ENCODE results near the gene TFPI. TPM values are rescaled to one million over a fixed set of nuclear protein-coding genes. Genes with fewer than 3 reads are reported as not detected.
A peak's percentile ranks its signal among the peaks of the same experiment; 100 is the strongest.

TFPI gene
- polyA plus RNA-seq (ENCODE audit: low read depth in 6 of 6): 1 to 10 TPM in 1 of 6 donors, under 1 TPM in 2, not detected in 3; 0.24 to 1.2 (median 0.35) TPM

- Mint-ChIP-seq H3K9me3 (peaks cover 0 to 2% (median 0%) of the 10 kb centered on the region in 7 donors), H3K36me3 (no peaks in the 10 kb centered on the region), H3K4me3 (peak within 1 kb of the TSS in 1 of 8 donors; percentile 51), H3K27ac (peak within 1 kb of the TSS in 1 of 6 donors; percentile 33), H3K4me1 (peaks cover 4 to 5% (median 5%) of the 10 kb centered on the region in 3 donors), H3K27me3 (peaks cover 0 to 7% (median 0%) of the 10 kb centered on the region in 3 donors)
- ATAC-seq (ENCODE audit: low read depth in 2 of 2) (no peak), DNase-seq (no peak)
Measured at GRCh38 chr2:187554011-187554703, at the start of gene TFPI. Gene TFPI (minus strand): TSS chr2:187554435. CDS start chr2:187503768, 50,667 bp downstream.

GRCh38 chr2:187594801-187595200 is 40.6 kb upstream of the TFPI start:
- H3K27me3 Mint-ChIP-seq: no peaks in the 10 kb centered on the region
- no peak overlapping the region for H3K27ac Mint-ChIP-seq
- H3K9me3 Mint-ChIP-seq: peaks cover 0 to 4% (median 2%) of the 10 kb centered on the region in 7 donors
- H3K36me3 Mint-ChIP-seq: no peaks in the 10 kb centered on the region
- ATAC-seq (ENCODE audit: low read depth in 2 of 2) (no peak), DNase-seq (no peak)
- H3K4me3 Mint-ChIP-seq: no peak overlapping the region
- no peaks in the 10 kb centered on the region for H3K4me1 Mint-ChIP-seq

GRCh38 chr2:187593697-187594096 is 39.5 kb upstream of the TFPI start:
- DNase-seq (no peak), ATAC-seq (ENCODE audit: low read depth in 2 of 2) (no peak)
- no peaks in the 10 kb centered on the region for H3K27me3 Mint-ChIP-seq
- no peaks in the 10 kb centered on the region for H3K4me1 Mint-ChIP-seq
- no peaks in the 10 kb centered on the region for H3K36me3 Mint-ChIP-seq
- H3K4me3 Mint-ChIP-seq: no peak overlapping the region
- H3K9me3 Mint-ChIP-seq: peaks cover 0 to 8% (median 2%) of the 10 kb centered on the region in 7 donors
- H3K27ac Mint-ChIP-seq: no peak overlapping the region

GRCh38 chr2:187593098-187593497 is 38.9 kb upstream of the TFPI start:
- no peak overlapping the region for H3K4me3 Mint-ChIP-seq
- DNase-seq (no peak), ATAC-seq (ENCODE audit: low read depth in 2 of 2) (no peak)
- H3K9me3 Mint-ChIP-seq: peaks cover 0 to 8% (median 2%) of the 10 kb centered on the region in 7 donors
- H3K27me3 Mint-ChIP-seq: no peaks in the 10 kb centered on the region
- no peaks in the 10 kb centered on the region for H3K36me3 Mint-ChIP-seq
- H3K27ac Mint-ChIP-seq: no peak overlapping the region
- H3K4me1 Mint-ChIP-seq: no peaks in the 10 kb centered on the region

DNA sequence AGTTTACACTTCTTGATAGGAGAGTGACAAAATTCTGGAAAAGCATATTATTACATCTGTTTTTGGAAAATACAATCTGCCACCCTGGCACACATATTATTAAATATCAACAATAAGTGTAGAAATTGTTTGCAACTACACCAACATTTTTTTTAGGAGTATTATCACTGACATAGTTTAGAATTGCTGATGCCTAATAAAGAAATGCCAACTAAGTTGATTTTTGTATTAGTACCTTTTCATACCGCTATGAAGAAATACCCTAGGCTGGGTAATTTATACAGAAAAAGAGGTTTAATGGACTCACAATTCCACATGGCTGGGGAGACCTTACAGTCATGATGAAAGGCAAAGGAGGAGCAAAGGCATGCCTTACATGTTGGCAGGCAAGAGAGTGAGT is 35.9 kb upstream of the TFPI start:
- DNase-seq (no peak), ATAC-seq (ENCODE audit: low read depth in 2 of 2) (no peak)
- no peaks in the 10 kb centered on the region for H3K4me1 Mint-ChIP-seq
- H3K27me3 Mint-ChIP-seq: no peaks in the 10 kb centered on the region
- H3K9me3 Mint-ChIP-seq: peaks cover 0 to 8% (median 2%) of the 10 kb centered on the region in 7 donors
- no peaks in the 10 kb centered on the region for H3K36me3 Mint-ChIP-seq
- no peak overlapping the region for H3K4me3 Mint-ChIP-seq
- H3K27ac Mint-ChIP-seq: peak overlapping the region in 1 of 6 donors; percentile 23

GRCh38 chr2:187586011-187586641 is 31.9 kb upstream of the TFPI start:
- ATAC-seq (ENCODE audit: low read depth in 2 of 2) (no peak), DNase-seq (no peak)
- no peaks in the 10 kb centered on the region for H3K4me1 Mint-ChIP-seq
- no peak overlapping the region for H3K27ac Mint-ChIP-seq
- H3K9me3 Mint-ChIP-seq: peaks cover 0 to 8% (median 2%) of the 10 kb centered on the region in 7 donors
- no peaks in the 10 kb centered on the region for H3K36me3 Mint-ChIP-seq
- H3K4me3 Mint-ChIP-seq: no peak overlapping the region
- H3K27me3 Mint-ChIP-seq: peaks cover 0 to 4% (median 0%) of the 10 kb centered on the region in 3 donors

DNA sequence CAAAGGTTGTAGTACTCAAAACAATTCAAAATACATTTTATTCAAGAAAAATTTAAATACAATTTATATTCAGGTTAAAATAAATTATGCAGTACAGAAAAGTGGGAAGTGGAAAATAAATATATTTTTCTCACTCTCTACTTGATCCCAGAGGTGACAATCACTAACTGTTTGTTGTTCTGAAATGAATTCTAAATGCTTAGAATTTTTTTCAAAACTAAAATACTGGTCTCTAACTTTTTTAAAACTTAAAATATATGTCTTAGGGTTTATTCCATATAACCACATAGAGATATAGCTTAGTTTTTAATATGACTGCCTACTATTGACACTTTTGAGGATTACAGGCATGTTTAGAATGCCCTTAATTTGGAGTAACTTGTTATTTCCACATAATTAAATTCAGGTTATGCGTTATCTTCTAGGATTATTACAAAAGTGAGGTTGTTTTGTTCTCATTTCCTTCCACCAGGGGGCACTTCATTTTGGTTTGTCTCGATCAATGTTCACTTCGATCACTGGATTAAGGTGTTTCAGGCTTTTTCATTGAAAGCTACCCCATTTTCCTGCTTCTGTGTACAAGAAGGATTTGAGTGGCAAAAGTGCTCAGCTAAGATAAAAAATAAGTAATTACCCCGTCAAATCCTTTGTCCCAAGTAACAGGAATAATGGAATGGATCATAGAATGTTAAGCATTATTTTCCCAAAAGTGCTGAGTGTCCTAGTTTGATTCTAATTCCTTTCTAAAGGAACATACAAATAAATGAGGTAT is 27.1 kb upstream of the TFPI start:
- Mint-ChIP-seq H3K9me3 (no peaks in the 10 kb centered on the region), H3K4me1 (no peaks in the 10 kb centered on the region), H3K4me3 (no peak overlapping the region), H3K27ac (no peak overlapping the region), H3K36me3 (no peaks in the 10 kb centered on the region), H3K27me3 (peaks cover 0 to 4% (median 0%) of the 10 kb centered on the region in 3 donors)
- DNase-seq (no peak), ATAC-seq (ENCODE audit: low read depth in 2 of 2) (no peak)

DNA sequence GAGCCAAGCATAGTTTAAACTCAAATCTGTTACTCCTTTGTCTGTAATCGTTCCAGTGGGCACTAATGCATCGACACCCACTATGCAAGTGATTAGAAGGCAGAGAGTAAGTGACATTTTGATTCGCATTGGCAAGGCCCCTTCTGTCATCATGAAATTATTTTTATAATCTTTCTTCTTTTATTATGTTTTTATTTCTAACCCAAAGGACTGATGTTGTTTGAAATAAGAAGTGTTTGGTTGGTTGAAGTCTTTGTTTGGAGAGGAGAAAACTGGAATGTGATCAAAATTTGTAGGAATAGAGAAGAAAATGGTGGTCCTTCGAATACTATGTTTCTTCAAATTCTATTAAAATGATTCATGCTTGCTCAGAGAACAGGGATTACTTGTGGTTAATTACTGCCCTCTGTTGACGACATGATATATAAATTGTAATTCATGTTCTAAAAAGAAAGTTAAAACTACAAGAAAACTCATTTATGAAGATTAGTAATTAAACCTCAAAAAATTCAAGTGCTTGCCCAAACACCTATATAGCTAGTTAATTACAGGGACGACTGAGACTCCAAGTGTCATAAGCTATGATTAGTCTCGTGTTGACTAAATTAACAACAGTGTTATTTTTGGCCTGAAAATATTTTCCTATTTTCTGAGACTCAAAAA is 26.4 kb upstream of the TFPI start:
- no peak overlapping the region for H3K27ac Mint-ChIP-seq
- no peaks in the 10 kb centered on the region for H3K36me3 Mint-ChIP-seq
- H3K9me3 Mint-ChIP-seq: no peaks in the 10 kb centered on the region
- H3K4me1 Mint-ChIP-seq: no peaks in the 10 kb centered on the region
- H3K4me3 Mint-ChIP-seq: no peak overlapping the region
- ATAC-seq (ENCODE audit: low read depth in 2 of 2) (no peak), DNase-seq (no peak)
- H3K27me3 Mint-ChIP-seq: peaks cover 0 to 4% (median 0%) of the 10 kb centered on the region in 3 donors

- no peak for ATAC-seq (ENCODE audit: low read depth in 2 of 2)
- no peaks in the 10 kb centered on the region for H3K36me3 Mint-ChIP-seq
- H3K27ac Mint-ChIP-seq: no peak overlapping the region
- no peaks in the 10 kb centered on the region for H3K4me1 Mint-ChIP-seq
- no peak for DNase-seq
- no peaks in the 10 kb centered on the region for H3K27me3 Mint-ChIP-seq
- no peak overlapping the region for H3K4me3 Mint-ChIP-seq
- H3K9me3 Mint-ChIP-seq: peaks cover 0 to 13% (median 3%) of the 10 kb centered on the region in 7 donors
Measured at GRCh38 chr2:187577310-187577709, 23.1 kb upstream of the TFPI start.

- Mint-ChIP-seq H3K27ac (no peak overlapping the region), H3K4me3 (no peak overlapping the region), H3K4me1 (no peaks in the 10 kb centered on the region), H3K27me3 (no peaks in the 10 kb centered on the region), H3K36me3 (no peaks in the 10 kb centered on the region), H3K9me3 (peaks cover 0 to 15% (median 4%) of the 10 kb centered on the region in 7 donors)
- no peak for DNase-seq
- ATAC-seq (ENCODE audit: low read depth in 2 of 2): no peak
Measured at GRCh38 chr2:187576906-187577305, 22.7 kb upstream of the TFPI start.

DNA sequence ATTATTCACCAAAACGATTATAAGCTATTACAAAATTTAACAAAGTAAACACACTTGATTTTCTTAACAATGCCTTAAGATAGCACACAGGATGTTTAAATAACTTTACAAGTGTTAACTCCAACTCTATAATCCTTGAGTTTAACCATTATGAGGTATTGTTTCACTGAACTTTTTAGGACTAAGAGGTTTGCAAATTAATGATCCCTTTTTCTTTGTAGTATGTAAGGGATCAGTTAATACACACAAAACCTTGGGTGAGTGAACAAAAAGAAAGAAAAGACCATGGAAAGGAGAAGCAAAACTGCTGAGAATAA is 21.5 kb upstream of the TFPI start:
- Mint-ChIP-seq H3K4me3 (no peak overlapping the region), H3K27ac (peak overlapping the region in 1 of 6 donors; percentile 65), H3K9me3 (peaks cover 0 to 15% (median 5%) of the 10 kb centered on the region in 7 donors), H3K36me3 (no peaks in the 10 kb centered on the region), H3K27me3 (no peaks in the 10 kb centered on the region), H3K4me1 (no peaks in the 10 kb centered on the region)
- no peak for ATAC-seq (ENCODE audit: low read depth in 2 of 2)
- DNase-seq: no peak

DNA sequence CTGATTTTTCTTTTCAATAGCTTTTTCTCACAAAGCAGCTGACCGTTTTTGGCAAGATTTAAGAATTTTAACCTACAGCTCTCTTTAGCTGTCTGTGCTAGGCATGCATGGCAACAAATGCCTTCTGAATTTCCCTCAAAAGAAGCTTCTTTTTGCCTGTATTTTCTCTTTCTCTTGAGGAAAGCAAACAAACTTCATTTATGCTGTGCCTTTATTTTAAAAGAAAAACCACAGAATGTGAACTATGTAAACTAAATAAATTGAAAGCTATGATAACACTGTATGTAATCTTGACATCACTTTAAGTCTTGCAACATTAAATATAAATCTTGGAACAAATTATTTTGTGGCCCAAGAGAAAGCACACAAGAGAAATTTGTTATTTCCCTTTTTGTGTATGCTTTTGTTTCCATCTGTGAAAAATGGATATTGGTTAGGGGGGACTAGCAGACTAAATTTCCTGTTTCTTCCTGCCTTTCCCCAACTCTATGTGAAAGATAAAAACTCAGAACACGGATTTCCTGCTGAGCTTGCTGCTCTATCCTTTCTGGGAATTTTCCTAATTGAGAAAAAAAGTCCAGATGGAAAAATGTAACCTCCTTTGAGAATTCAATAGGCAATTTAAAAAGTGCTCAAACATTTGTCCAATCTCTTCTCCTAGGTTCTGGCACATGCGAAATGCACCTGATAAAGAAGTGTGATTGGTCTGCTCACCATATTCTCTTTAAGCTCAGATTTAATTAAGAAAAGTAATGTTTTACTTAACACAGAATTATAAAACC is 20.9 kb upstream of the TFPI start:
- H3K27ac Mint-ChIP-seq: no peak overlapping the region
- H3K9me3 Mint-ChIP-seq: peaks cover 0 to 15% (median 5%) of the 10 kb centered on the region in 7 donors
- no peak overlapping the region for H3K4me3 Mint-ChIP-seq
- H3K4me1 Mint-ChIP-seq: no peaks in the 10 kb centered on the region
- DNase-seq (no peak), ATAC-seq (ENCODE audit: low read depth in 2 of 2) (no peak)
- H3K36me3 Mint-ChIP-seq: no peaks in the 10 kb centered on the region
- H3K27me3 Mint-ChIP-seq: no peaks in the 10 kb centered on the region

- ATAC-seq (ENCODE audit: low read depth in 2 of 2): no peak
- H3K27me3 Mint-ChIP-seq: no peaks in the 10 kb centered on the region
Measured at GRCh38 chr2:187573722-187574121, 19.5 kb upstream of the TFPI start.

More at GRCh38 chr2:187573722-187574121, 19.5 kb upstream of the TFPI start:
- no peaks in the 10 kb centered on the region for H3K36me3 Mint-ChIP-seq
- no peak overlapping the region for H3K27ac Mint-ChIP-seq
- no peaks in the 10 kb centered on the region for H3K4me1 Mint-ChIP-seq
- H3K4me3 Mint-ChIP-seq: no peak overlapping the region
- peaks cover 0 to 15% (median 5%) of the 10 kb centered on the region in 7 donors for H3K9me3 Mint-ChIP-seq
- no peak for DNase-seq

Data from naive B cell (primary cell).